Measurements from ENCODE around the gene ERCC6L.

DNA sequence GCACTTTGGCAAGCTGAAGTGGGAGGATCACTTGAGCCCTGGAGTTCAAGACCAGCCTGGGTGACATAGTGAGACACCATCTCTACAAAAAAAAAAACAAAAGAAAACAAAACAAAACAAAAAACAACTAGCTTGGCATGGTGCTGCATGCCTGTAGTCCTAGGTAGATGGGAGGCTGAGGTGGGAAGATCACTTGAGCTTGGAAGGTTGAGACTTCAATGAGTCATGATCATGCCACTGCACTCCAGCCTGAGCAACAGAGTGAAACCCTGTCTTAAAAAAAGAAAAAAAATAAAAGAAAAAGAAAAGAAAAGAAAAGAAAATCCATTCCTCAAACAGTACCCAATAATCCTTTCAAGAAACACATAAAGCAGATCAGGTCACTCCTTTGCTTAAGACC, 14.9 kb upstream of the ERCC6L start:
- no peak for TF ChIP-seq CTCF (IDR thresholded peaks at IDR 0.05)
- TF ChIP-seq POLR2A (IDR thresholded peaks at IDR 0.05) = no peak
- no peak for TF ChIP-seq POLR2AphosphoS5 (IDR thresholded peaks at IDR 0.05)

Data from stomach (tissue), 4 donors.